Uterus (tissue), 4 donors: ENCODE data around the gene SIX6. TPM values are rescaled to one million over a fixed set of nuclear protein-coding genes. Genes with fewer than 3 reads are reported as not detected.
A peak's percentile ranks its signal among the peaks of the same experiment; 100 is the strongest.

ENCODE experiments used
- DNase-seq, 2 donors: peaks; one replicate each; pipeline ENCODE4 v3.0.0-alpha.2; 2019 to 2020
- H3K27ac ChIP-seq, 2 donors: fragments of 200-600 bp; sonication (generic); 1 replicate in 1 of 2; 2 replicates in 1 of 2; pipeline ENCODE4 v1.5.1; 2016 to 2018
- H3K27me3 ChIP-seq, 2 donors: fragments of 200-600 bp; sonication (generic); one replicate each; pipeline ENCODE4 v1.5.1; 2018 to 2019; ENCODE audit warnings: control low read depth in 1 of 2
- H3K36me3 ChIP-seq, 2 donors: fragments of 200-600 bp; sonication (generic); one replicate each; pipeline ENCODE4 v1.5.1; 2019; ENCODE audit warnings: control low read depth in 1 of 2
- H3K4me1 ChIP-seq, 2 donors: fragments of 200-600 bp; sonication (generic); one replicate each; pipeline ENCODE4 v1.5.1; 2018 to 2019; ENCODE audit warnings: control low read depth in 1 of 2
- H3K4me3 ChIP-seq, 2 donors: fragments of 200-600 bp; sonication (generic); 1 replicate in 1 of 2; 2 replicates in 1 of 2; pipeline ENCODE4 v1.5.1; 2018 to 2019; ENCODE audit warnings: mild to moderate bottlenecking in 1 of 2
- H3K9me3 ChIP-seq, 2 donors: fragments of 200-600 bp; sonication (generic); one replicate each; pipeline ENCODE4 v1.5.1; 2019; ENCODE audit warnings: control low read depth in 1 of 2
- CTCF ChIP-seq, 4 experiments: fragments of 200-600 bp in 2 of 4; fragments of 450-650 bp in 2 of 4; sonication (generic) in 2 of 4; IDR thresholded peaks; one replicate each; pipeline ENCODE4 v1.5.1; 2016 to 2019; ENCODE audit warnings: antibody characterized with exemption in 4 of 4, mild to moderate bottlenecking in 2 of 4, moderate library complexity in 1 of 4
- POLR2A ChIP-seq, 2 donors: fragments of 450-650 bp; IDR thresholded peaks; one replicate each; pipeline ENCODE4 v1.6.1; 2016; ENCODE audit warnings: antibody characterized with exemption in 2 of 2, mild to moderate bottlenecking in 1 of 2, moderate library complexity in 1 of 2
- intact Hi-C: fragments of 100-400 bp; cut with DNase I; formaldehyde crosslinking; loops from one replicate; pipeline ENCODE4 v1.15.1; 2023; ENCODE audit warnings: low total_unique reads
- small RNA-seq: library from RNA; depleted of rRNA; stranded (forward); fragments of <200 nt; gene quantifications from one replicate; pipeline ENCODE3, GENCODE V24; 2016
- total RNA-seq, 4 donors: library from RNA; depleted of rRNA in 3 of 4; stranded (reverse); fragments of >200 nt in 3 of 4; gene quantifications; one replicate each; pipeline versions ENCODE4 v1.1.0 to v1.2.4, GENCODE V29; 2014 to 2023
- donor health status: DM: yes; HTN: yes; CAD: no.

Gene SIX6
- total RNA-seq, 4 donors from 2014 or later: not detected

- intact Hi-C loops: no loop called here
- TF ChIP-seq CTCF (IDR thresholded peaks at IDR 0.05): no peak
- TF ChIP-seq POLR2A (IDR thresholded peaks at IDR 0.05): no peak
- Histone ChIP-seq H3K27me3 (no peaks in the 10 kb centered on the region), H3K9me3 (no peaks in the 10 kb centered on the region), H3K27ac (no peak overlapping the region), H3K4me3 (no peak overlapping the region), H3K4me1 (no peaks in the 10 kb centered on the region), H3K36me3 (no peaks in the 10 kb centered on the region)
- DNase-seq: no peak
Measured at GRCh38 chr14:60537663-60538062, 28.7 kb downstream of the SIX6 start.

- no peak overlapping the region for H3K27ac ChIP-seq
- no peaks in the 10 kb centered on the region for H3K4me1 ChIP-seq
- H3K9me3 ChIP-seq: no peaks in the 10 kb centered on the region
- no peak overlapping the region for H3K4me3 ChIP-seq
- intact Hi-C loops: no loop called here
- no peak for TF ChIP-seq CTCF (IDR thresholded peaks at IDR 0.05)
- TF ChIP-seq POLR2A (IDR thresholded peaks at IDR 0.05): no peak
- H3K36me3 ChIP-seq: no peaks in the 10 kb centered on the region
- DNase-seq: no peak
- H3K27me3 ChIP-seq: no peaks in the 10 kb centered on the region
Measured at GRCh38 chr14:60544659-60545058, 35.7 kb downstream of the SIX6 start.

GRCh38 chr14:60553808-60554207 is 44.9 kb downstream of the SIX6 start:
- no peak overlapping the region for H3K27ac ChIP-seq
- no peaks in the 10 kb centered on the region for H3K36me3 ChIP-seq
- H3K27me3 ChIP-seq: no peaks in the 10 kb centered on the region
- TF ChIP-seq CTCF (IDR thresholded peaks at IDR 0.05) (no peak), POLR2A (IDR thresholded peaks at IDR 0.05) (no peak)
- DNase-seq: no peak
- H3K9me3 ChIP-seq: no peaks in the 10 kb centered on the region
- H3K4me1 ChIP-seq: no peaks in the 10 kb centered on the region
- intact Hi-C loops: no loop called here
- no peak overlapping the region for H3K4me3 ChIP-seq

- no peak overlapping the region for H3K4me3 ChIP-seq
- no peak overlapping the region for H3K27ac ChIP-seq
- no peaks in the 10 kb centered on the region for H3K9me3 ChIP-seq
- no peak for TF ChIP-seq POLR2A (IDR thresholded peaks at IDR 0.05)
- TF ChIP-seq CTCF (IDR thresholded peaks at IDR 0.05): peak; percentile 39 to 47 (median 42)
- no peaks in the 10 kb centered on the region for H3K36me3 ChIP-seq
- intact Hi-C loops: no loop called here
- DNase-seq: peak; percentile 19 to 38
- H3K4me1 ChIP-seq: no peaks in the 10 kb centered on the region
- H3K27me3 ChIP-seq: no peaks in the 10 kb centered on the region
Measured at GRCh38 chr14:60561845-60562746, 53.1 kb downstream of the SIX6 start.

Small RNA genes lying within 50 kb of the gene (small RNA-seq; reads per million reads assigned to genes)
- not detected for gene AL049874.4

Other genes with a start within 250 kb of the SIX6 start
- gene C14orf39, start 23.1 kb upstream of the SIX6 start, total RNA-seq: under 1 TPM in 2 of 4 donors, not detected in 2; 0.40 to 0.69 TPM
- 1 to 10 TPM in 1 of 4 donors, not detected in 3; 7.1 TPM for gene SIX1, start 140.3 kb downstream of the SIX6 start, total RNA-seq
- gene SIX4, start 215.2 kb downstream of the SIX6 start, total RNA-seq: 1 to 10 TPM in 3 of 4 donors, under 1 TPM in 1; 0.26 to 9.7 (median 3.5) TPM
- 10 to 100 TPM in 3 of 4 donors, 1 to 10 TPM in 1; 4.4 to 69.7 (median 46.9) TPM for gene MNAT1, start 225.6 kb downstream of the SIX6 start, total RNA-seq